Rectal smooth muscle tissue (tissue), 1 donor: ENCODE data around the gene IL6R.
A peak's percentile ranks its signal among the peaks of the same experiment; 100 is the strongest.

Experiments used
- H3K27ac ChIP-seq: one replicate; pipeline ENCODE4 v1.7.0; 2013; ENCODE audit warnings: low read depth, low read length, inconsistent platforms
- H3K27me3 ChIP-seq: one replicate; pipeline ENCODE4 v1.7.0; 2013; ENCODE audit warnings: low read length; ENCODE audit not compliant: control insufficient read depth, insufficient read depth
- H3K36me3 ChIP-seq: one replicate; pipeline ENCODE4 v1.7.0; 2013; ENCODE audit warnings: low read length; ENCODE audit not compliant: control insufficient read depth, insufficient read depth
- H3K4me1 ChIP-seq: one replicate; pipeline ENCODE4 v1.7.0; 2013; ENCODE audit warnings: low read length; ENCODE audit not compliant: control insufficient read depth, insufficient read depth
- H3K4me3 ChIP-seq: one replicate; pipeline ENCODE4 v1.7.0; 2013; ENCODE audit warnings: low read length
- H3K9ac ChIP-seq: one replicate; pipeline ENCODE4 v1.7.0; 2013; ENCODE audit warnings: low read length

The IL6R gene

DNA sequence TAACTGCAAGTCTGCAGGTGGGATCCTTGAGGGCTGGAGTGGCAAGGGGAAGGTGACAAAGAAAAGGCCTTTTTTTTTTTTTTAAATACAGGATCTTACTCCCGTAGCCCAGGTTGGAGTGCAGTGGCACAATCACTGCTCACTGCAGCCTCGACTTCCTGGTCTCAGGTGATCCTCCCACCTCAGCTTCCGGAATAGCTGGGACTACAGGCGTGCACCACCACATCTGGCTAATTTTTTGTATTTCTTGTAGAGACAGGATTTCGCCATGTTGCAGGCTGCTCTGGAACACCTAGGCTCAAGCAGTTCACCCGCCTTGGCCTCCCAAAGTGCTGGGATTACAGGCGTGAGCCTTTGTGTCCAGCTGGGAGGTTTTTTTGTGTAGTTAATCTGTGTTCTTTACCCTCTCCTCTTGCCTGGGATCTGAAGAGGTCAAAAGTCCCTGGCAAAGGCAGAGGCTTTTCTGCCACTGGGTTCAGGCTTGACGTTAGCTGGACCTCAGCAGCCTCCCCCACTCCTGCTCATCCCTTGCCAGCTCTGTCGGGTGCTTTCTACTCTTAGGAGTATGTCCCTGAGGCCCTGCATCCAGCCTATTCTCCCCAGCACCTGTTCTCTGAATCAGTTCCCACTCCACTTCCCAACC is 5.2 kb downstream of the IL6R start:
- H3K27me3 ChIP-seq = no peaks in the 10 kb centered on the region
- H3K4me1 ChIP-seq = peaks cover 48% of the 10 kb centered on the region
- no peak overlapping the region for H3K4me3 ChIP-seq
- no peak overlapping the region for H3K9ac ChIP-seq
- no peaks in the 10 kb centered on the region for H3K36me3 ChIP-seq
- H3K27ac ChIP-seq = peak overlapping the region; percentile 98

DNA sequence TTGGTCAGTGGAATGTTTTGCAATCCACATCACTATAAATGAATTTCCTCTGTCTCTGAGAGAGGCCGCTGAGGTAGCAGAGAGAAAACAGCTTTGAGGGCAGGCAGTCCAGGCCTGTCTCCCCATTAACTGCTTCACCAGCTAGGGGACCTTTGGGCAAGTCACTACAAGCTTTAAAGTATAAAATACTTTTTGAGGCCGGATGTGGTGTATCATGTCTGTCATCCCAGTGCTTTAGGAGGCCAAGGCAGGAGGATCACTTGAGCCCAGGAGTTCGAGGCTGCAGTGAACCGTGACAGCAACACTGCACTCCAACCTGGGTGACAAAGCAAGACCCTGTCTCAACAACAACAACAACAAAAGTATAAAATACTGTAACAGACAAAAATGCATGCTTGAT is 6.4 kb downstream of the IL6R start:
- no peaks in the 10 kb centered on the region for H3K27me3 ChIP-seq
- H3K4me3 ChIP-seq = no peak overlapping the region
- H3K9ac ChIP-seq = no peak overlapping the region
- peaks cover 2% of the 10 kb centered on the region for H3K36me3 ChIP-seq
- peaks cover 46% of the 10 kb centered on the region for H3K4me1 ChIP-seq
- H3K27ac ChIP-seq = peak overlapping the region; percentile 98

DNA sequence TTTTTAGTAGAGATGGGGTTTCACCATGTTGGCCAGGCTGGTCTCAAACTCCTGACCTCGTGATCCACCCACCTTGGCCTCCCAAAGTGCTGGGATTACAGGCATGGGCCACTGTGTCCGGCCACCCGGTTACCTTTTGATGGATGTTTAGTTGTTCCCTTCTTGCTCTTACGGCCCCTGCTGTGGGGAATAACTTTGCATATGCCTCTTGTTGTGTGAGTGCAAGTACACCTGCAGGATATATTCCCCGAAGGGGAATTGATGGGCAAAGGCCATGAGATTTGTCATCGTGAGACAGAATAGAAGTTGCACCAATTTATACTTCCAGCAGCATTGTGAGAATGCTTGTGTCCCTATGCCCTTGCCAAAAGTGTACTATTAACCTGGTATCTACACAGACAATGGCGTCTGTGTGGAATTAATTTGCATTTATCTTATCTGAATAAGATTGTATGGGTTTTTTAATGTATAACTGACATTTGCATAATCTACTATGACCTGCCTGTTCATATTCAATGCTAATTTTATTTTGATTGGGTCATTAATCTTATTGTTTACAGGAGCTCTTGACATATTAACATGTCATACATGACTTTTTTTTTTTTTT is 8.1 kb downstream of the IL6R start:
- Histone ChIP-seq H3K27ac (no peak overlapping the region), H3K4me1 (peaks cover 33% of the 10 kb centered on the region), H3K36me3 (peaks cover 2% of the 10 kb centered on the region), H3K9ac (no peak overlapping the region), H3K27me3 (no peaks in the 10 kb centered on the region), H3K4me3 (no peak overlapping the region)

DNA sequence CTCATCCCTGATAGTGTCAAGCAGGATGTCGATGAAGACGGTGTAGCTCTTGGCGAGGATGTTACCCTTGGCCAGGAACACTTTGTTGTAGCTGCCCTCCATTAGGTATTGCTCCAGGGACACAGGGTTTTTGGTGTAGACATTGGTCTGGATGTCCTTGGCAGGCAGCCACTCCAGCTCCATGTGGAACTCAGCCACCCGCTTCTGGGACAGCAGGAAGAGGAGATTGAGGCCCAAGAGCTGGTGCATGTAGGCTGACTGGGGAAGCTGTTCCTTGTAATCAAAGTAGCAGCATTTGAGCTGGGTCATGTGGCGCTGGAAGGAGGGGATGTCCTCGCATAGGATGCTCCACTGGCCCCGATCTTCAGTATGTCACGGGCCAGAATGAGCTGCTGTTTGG is 9.5 kb downstream of the IL6R start:
- Histone ChIP-seq H3K27ac (peak overlapping the region; percentile 63), H3K36me3 (peaks cover 2% of the 10 kb centered on the region), H3K4me1 (peaks cover 31% of the 10 kb centered on the region), H3K27me3 (no peaks in the 10 kb centered on the region), H3K4me3 (no peak overlapping the region), H3K9ac (no peak overlapping the region)

DNA sequence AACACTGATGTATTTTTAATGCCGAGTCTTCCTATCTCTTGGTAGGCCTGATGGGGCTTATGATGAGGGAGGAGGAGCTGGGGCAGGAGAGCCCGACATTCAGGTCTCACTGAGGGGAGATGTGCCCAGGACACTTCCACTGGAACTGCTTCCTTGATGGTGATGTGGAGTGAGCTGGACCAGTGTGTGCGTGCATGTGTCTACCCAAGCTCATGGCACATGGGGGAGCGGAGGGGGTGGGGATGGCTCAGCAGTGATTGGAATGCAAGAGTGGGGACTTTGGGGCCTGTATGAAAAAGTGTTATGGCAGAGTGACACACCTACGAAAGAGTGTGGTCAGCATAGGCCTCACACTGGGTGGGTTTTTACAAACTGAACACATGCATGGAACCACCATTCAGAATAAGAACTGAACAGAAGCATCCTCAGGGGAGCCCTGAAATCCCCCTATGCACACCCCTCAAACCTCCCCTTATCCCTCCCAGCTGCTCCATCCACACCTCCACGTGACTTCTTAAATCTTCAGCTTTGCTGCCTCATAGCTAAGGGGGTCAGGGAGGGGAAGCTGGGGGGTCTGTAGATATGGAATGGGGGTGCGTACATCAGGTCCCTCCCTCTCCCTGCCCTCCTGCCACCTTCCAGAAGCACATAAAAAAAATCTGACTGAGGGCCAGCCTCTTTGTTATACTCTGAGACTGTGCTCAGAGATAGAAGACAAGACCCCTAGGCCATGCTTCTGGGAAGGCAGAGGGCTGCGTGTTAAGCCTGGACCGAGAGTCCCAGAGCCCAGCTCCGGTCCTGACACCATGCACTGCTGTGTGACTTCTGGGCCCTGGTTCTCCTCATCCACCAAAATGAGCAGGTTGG is 11.6 kb downstream of the IL6R start:
- no peak overlapping the region for H3K4me3 ChIP-seq
- H3K27ac ChIP-seq = peak overlapping the region; percentile 4
- H3K4me1 ChIP-seq = peaks cover 39% of the 10 kb centered on the region
- H3K36me3 ChIP-seq = peaks cover 2% of the 10 kb centered on the region
- H3K9ac ChIP-seq = no peak overlapping the region
- H3K27me3 ChIP-seq = no peaks in the 10 kb centered on the region

DNA sequence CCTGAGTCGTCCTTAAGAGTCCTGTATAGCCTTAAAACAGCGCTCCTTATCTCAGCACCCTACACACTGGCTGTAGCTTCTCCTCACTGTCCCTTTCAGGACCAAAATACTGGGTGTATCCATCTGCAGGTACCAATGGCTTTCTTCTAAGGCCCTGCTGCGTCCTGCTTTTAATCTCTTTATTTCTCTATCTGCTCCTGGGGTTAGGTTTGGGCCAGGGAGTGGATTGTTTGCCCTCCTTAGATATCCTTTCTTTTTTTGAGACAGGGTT is 12.1 kb downstream of the IL6R start:
- Histone ChIP-seq H3K9ac (no peak overlapping the region), H3K27ac (no peak overlapping the region), H3K4me1 (peaks cover 39% of the 10 kb centered on the region), H3K27me3 (no peaks in the 10 kb centered on the region), H3K36me3 (peaks cover 2% of the 10 kb centered on the region), H3K4me3 (no peak overlapping the region)

DNA sequence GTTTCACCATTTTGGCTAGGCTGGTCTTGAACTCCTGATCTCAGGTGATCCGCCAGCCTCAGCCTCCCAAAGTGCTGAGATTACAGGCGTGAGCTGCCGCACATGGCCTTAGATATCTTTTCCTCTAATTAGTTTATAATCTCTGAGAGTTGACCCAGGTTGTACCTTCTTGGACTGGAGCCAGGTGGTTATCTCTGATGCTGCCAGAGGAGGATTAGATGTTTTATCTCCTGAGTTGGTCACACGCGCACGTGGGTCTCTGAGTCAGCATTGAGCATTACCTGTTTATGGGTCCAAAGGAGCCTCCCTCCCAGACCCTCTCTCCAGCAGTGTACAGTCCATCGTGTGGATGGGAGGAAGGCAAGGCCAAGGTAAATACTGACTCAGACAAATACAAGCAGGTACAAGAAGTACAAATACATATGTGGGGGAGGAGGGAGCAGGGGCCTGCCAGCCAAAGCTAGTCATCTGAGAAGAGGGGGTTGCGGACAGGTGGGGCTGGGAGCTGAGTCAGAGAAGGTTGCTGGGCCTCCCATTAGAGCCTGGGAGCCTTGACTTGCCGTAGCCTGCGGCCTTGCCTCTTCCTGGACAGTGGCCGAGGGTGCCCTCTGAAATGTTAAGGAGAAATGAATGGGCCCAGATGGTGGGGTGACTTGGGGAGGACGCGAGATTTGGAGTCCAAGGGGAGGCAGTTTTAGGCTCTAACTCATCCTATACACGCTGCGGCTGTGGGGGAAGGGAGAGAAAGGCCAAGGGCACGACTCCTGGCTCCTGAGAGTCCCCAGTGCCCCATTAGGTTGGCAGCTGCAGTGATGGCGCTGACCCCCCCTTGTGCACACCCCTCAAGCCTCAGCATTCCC is 13.1 kb downstream of the IL6R start:
- H3K27ac ChIP-seq = peak overlapping the region; percentile 99
- no peaks in the 10 kb centered on the region for H3K27me3 ChIP-seq
- H3K9ac ChIP-seq = peak overlapping the region; percentile 32
- peaks cover 46% of the 10 kb centered on the region for H3K4me1 ChIP-seq
- peaks cover 2% of the 10 kb centered on the region for H3K36me3 ChIP-seq
- H3K4me3 ChIP-seq = no peak overlapping the region

DNA sequence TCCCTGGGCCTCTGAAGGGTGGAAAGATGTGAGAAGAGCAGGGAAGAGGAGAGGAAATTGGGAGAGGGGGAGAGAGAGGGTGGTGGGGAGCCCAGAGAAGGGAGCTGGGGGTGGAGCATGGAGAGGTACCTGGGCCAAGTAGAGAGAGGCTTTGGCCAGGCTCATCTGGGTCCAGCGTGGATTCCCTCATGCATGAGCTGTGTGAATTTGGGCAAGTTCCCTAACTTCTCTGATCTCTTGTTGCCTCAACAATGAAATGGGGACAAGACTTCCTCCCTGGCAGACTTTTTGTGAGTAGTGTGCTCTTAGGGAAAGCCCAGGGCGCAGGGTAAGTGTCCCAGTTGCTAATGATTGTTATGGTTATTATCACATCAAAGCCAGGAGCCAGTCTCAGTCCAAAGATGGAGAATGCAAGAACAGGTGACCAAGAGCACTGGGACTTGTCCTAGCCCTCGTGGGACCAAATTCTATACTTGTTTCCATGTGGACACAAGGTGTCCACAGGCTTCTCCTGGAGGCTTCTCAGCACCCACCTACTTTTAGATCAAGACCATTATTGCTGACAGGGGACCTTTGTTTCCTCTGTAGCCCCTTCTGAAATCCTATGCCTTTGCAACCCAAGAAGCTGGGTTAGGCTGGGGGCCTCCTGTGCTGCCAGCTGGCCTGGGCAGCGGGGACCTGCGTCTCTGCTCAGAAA is 13.9 kb downstream of the IL6R start:
- Histone ChIP-seq H3K27me3 (no peaks in the 10 kb centered on the region), H3K9ac (peak overlapping the region; percentile 32), H3K4me1 (peaks cover 51% of the 10 kb centered on the region), H3K36me3 (peaks cover 2% of the 10 kb centered on the region), H3K4me3 (peak overlapping the region; percentile 63), H3K27ac (peak overlapping the region; percentile 99)

DNA sequence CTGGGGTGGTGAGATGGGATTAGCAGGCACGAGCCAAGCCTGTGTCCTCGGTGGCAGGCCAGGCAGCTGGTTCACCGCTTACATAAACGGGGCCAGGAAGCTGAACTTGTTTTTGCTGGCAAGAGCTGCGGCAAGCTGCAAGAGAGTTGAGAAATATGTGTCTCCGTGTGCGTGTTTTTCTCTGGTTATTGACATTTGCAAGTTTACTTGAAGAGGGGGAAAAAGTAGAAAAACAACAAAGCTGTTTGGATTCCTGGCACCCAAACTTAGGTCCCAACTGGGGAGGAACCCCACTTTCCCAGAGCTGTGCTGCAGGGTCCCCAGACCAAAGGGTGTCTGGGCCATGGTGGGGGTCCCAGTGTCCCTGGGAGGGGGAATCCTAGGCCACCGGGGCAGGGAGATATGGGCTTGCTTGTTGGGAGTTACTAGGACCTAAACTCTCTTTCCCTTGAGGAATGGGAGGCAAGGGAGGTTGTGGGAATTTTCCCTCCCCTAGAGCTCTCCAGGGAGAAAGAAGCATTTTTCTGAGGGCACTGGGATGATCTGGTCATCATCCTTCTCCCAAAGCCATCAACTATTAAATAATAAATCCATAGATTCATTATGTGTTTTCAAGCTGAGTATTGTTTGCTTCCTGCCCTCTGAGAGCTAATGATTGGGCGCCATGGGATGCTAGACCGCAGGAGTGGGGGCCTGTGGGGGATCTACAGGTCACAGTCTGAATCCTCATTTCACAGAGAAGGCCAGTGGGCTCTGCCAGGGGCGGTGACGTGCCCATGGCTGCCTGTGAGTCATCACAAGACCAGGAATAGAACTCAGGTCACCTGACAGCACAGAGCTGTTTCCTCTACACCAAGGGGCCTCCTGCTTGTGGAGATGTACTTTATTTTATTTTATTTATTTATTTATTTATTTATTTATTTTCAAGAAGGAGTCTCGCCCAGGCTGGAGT is 14.8 kb downstream of the IL6R start:
- H3K4me3 ChIP-seq = peak overlapping the region; percentile 63
- H3K36me3 ChIP-seq = peaks cover 2% of the 10 kb centered on the region
- H3K27me3 ChIP-seq = no peaks in the 10 kb centered on the region
- no peak overlapping the region for H3K9ac ChIP-seq
- peaks cover 49% of the 10 kb centered on the region for H3K4me1 ChIP-seq
- H3K27ac ChIP-seq = peak overlapping the region; percentile 99

DNA sequence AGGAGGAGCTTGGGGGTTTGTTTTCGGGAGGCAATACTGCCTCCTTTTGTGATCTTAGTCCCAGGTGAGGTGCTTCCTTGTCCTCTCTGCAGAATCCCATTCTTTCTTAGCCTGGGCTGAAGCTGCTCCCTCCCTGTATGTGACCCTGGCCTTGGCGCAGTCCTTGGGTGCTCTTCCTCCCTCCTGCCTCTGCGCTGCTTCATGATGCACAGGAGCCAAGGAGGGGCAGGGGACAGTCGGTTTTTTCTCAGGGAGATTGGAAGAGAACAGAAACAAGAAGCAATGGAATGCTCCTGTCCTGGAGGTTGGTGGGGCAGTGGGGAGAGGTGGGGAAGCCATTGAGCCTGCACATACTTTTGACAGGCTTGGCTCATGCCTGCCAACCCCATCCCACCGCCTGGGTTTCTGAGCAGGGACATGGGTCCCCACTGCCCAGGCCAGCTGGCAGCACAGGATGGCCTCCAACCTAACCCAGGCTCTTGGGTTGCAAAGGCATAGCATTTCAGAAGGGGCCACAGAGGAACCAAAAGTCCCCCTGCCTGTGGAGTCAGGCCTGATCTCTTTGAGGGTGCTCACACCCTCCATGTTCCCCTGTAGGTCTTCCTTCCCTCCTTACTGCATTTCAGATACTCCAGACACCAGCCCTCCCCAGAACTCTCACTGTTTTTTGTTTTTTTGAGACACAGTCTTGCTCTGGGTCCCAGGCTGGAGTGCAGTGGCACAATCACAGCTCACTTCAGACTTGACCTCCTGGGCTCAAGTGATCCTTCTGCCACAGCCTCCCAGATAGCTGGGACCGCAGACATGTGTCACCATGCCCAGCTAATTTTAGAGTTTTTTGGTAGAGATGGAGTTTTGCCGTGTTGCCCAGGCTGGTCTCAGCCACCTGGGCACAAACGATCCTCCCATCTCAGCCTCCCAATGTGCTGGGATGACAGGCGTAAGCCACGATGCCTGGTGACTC is 16.1 kb downstream of the IL6R start:
- no peaks in the 10 kb centered on the region for H3K27me3 ChIP-seq
- H3K4me3 ChIP-seq = no peak overlapping the region
- peaks cover 2% of the 10 kb centered on the region for H3K36me3 ChIP-seq
- peak overlapping the region; percentile 81 for H3K27ac ChIP-seq
- H3K4me1 ChIP-seq = peaks cover 48% of the 10 kb centered on the region
- no peak overlapping the region for H3K9ac ChIP-seq
